Measurements from ENCODE around the gene STUM.

STUM gene

GRCh38 chr1:226625326-226625725 lies 76.8 kb downstream of the STUM start:
- no peak for DNase-seq (ENCODE audit: low read depth, low spot score)

GRCh38 chr1:226625832-226626576 lies 77.4 kb downstream of the STUM start:
- DNase-seq (ENCODE audit: low read depth, low spot score): no peak

- peak; percentile 85 for DNase-seq (ENCODE audit: low read depth, low spot score)
Observed at GRCh38 chr1:226626577-226626956, 78.0 kb downstream of the STUM start.

- no peak for DNase-seq (ENCODE audit: low read depth, low spot score)
Observed at GRCh38 chr1:226627050-226627755, 78.6 kb downstream of the STUM start.

- DNase-seq (ENCODE audit: low read depth, low spot score): no peak
Observed at GRCh38 chr1:226627924-226628611, 79.5 kb downstream of the STUM start.

GRCh38 chr1:226628612-226629155 lies 80.1 kb downstream of the STUM start:
- DNase-seq (ENCODE audit: low read depth, low spot score): no peak

GRCh38 chr1:226629210-226629895 lies 80.8 kb downstream of the STUM start:
- DNase-seq (ENCODE audit: low read depth, low spot score): no peak

- no peak for DNase-seq (ENCODE audit: low read depth, low spot score)
Observed at GRCh38 chr1:226629896-226630550, 81.5 kb downstream of the STUM start.

GRCh38 chr1:226630592-226630991 lies 82.0 kb downstream of the STUM start:
- DNase-seq (ENCODE audit: low read depth, low spot score): no peak

- no peak for DNase-seq (ENCODE audit: low read depth, low spot score)
Observed at GRCh38 chr1:226631229-226632000, 82.9 kb downstream of the STUM start.

GRCh38 chr1:226632169-226632879 lies 83.8 kb downstream of the STUM start:
- no peak for DNase-seq (ENCODE audit: low read depth, low spot score)

GRCh38 chr1:226632922-226633351 lies 84.4 kb downstream of the STUM start:
- no peak for DNase-seq (ENCODE audit: low read depth, low spot score)

- no peak for DNase-seq (ENCODE audit: low read depth, low spot score)
Observed at GRCh38 chr1:226633541-226634165, 85.1 kb downstream of the STUM start.

- peak; percentile 87 for DNase-seq (ENCODE audit: low read depth, low spot score)
Observed at GRCh38 chr1:226634166-226634588, 85.6 kb downstream of the STUM start.

GRCh38 chr1:226634611-226635246 lies 86.2 kb downstream of the STUM start:
- DNase-seq (ENCODE audit: low read depth, low spot score): no peak

GRCh38 chr1:226635456-226635941 lies 86.9 kb downstream of the STUM start:
- no peak for DNase-seq (ENCODE audit: low read depth, low spot score)

- DNase-seq (ENCODE audit: low read depth, low spot score): no peak
Observed at GRCh38 chr1:226636847-226637096, 88.2 kb downstream of the STUM start.

- DNase-seq (ENCODE audit: low read depth, low spot score): peak; percentile 62
Observed at GRCh38 chr1:226637147-226637935, 88.8 kb downstream of the STUM start.

Data from ELF-1 (cell line).